GM21717 (cell line): ENCODE results near the gene CCDC169.
A peak's percentile ranks its signal among the peaks of the same experiment; 100 is the strongest.
"Not testable (repeated sequence)": the region's sequence is repeated elsewhere in the genome, so short reads cannot be mapped to it uniquely, and the experiment has no call there.

Experiments used
- ATAC-seq: cut with Tn5 transposase; IDR thresholded peaks from one replicate; pipeline ENCODE4 v1.9.1; 2021; ENCODE audit warnings: mild to moderate bottlenecking, moderate library complexity; ENCODE audit not compliant: unreplicated experiment

Gene CCDC169

DNA sequence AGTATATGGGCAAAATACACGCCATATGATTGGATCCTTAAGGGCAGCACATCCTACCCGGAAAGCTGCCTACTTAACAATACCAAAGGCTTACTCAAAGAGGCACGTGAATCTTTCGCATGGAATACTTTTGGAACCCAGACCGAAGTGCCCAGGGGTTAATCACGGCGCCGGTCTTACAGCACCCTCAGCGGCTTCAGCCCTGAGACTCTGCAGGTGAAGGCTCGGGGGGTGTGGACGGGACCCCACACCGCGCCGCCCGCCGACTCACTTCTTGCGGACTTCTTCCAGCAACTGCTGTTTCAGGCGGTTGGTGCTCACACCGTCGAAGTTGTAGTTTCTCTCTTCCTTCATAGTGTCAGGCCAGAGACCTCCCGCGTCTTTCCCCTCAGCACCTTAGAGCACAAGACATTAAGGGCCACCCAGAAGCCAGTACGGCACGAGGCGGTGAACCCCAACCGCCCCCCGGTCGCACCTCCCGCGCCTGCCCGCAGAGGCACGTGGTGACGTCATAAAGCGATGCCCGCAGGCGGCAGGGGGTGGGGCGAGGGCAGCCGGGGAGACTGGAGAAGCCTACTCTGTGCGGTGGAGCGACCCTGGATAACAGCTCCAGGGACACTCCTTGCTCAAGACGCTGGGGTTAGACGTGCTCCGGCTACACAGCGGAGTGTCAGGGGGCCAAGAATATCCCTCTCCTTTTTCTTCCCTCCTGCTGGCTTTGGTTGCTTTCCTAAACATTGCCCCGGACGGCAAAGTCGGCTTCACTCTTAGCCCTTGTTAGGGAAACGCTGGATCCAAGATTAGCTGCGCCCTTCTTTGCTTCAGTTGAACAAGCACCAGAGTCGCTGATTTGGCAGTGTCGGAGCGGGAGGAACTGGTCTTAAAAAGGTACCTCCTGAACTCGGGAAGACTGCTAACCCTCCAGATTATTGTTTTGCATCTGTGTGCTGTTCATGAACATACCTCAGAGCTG lies at the start of gene CCDC169:
CCDC169 (minus strand) TSS at position 449 of the 973 bp plus-strand sequence; CDS start at position 354, 95 bp downstream.
- ATAC-seq, result no peak

DNA sequence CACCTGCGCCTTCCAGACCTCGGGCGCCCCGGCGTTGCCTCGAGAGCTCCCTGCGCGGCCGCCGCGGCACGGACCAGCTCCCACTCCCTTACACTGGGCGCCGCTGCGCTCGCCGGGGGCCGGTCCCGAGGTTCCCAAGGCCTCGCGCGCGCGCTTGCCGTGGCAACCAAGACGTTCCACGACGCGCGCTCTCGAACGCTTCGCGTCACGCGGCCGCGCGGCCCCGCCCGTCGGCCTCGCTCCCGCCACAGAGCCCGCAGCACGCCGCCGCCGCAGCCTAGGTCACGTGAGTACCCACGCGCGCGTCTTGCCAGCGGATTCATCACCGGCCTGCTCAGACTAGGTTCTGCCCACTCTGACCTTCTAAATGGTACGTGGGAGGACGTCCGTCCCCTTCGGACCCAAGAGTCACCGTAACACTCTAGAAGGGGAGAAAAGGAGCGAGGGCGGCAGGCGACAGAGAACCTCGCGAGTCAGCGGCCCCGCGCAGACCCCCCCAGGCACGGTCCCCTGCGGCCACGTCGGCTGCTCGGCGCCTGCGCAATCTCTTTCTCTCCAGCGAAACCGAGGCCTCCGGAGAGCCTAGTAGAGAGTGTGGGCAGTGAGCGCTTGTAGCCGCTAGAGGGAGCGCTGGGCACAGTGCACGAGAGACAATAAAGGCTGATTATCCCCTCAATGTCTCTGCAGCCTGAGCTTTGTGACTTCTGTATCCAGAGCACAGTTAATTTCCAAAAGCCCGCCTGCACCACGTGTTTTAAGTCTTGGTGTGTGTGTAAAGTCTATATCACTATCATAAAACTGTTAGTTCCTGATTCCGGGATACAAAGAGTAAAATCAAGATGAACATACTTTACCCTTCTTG lies 48.8 kb upstream of the CCDC169 start, which contains the start of gene SPART:
SPART (minus strand) TSS at position 173 of the 862 bp plus-strand sequence. CDS start 10,564 bp downstream, outside the sequence.
- peak; percentile 95 for ATAC-seq

DNA sequence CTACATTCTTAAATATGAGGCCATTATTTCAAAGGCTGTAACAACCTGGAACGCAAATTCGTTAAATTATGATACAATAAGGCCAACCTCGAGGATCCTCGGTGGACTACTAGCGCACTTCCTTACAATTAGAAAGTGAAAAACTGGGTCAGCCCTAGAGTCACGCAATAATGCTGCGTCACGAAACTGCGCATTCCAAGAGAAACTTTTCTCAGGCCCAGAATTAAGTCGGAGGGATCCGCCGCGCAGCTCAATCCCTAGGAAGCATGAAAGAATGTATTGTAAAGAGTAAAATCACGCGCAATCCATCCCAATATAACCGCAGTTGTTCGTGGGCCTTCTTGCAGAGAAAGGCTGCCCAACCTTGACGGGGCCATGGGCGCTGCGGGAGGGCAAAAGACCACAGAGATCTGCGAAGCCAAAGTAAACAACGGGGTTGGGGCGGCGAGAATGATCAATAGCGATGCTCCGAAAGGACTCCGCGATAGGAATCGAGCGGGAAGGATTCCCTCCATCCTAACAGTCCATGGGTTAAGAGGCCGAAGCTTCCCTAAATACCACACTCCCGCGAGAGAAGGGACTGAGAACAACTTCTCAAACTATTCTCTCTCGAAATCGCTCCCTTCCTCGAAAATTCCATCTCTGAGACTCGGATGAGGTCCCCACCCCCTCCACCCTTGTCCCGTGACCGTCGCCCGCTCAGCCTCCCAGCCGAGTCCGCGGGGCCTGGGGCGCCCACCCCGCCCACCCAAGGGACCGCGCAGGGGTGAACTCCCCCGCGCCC lies 48.0 kb upstream of the CCDC169 start:
- ATAC-seq, result no peak

DNA sequence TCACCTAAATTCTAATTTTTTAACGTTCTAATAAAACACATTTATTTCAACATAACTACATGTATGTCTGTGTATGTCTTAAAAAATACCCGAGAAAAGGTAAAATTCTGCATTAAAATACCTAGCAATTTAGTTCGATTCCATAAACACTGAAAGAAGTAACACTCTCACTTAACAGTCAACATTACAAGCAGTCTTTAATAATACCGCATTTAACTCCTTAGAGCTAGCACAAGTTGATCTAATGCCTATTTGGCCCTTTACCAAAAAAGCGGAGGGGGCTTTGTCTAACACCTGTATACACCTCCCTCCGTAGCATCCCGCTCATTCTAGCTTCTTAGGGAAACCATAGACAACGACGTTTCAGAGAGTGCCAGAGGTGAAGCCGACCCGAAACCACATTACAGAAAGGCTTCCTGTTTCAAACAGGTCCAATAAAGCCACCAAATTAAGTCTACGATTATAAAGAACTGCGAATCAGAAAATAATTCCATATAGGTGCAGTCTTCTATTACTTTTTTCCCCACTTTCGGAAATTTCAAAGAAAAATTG lies 47.3 kb upstream of the CCDC169 start:
- ATAC-seq, result no peak

- ATAC-seq, result no peak
Observed at GRCh38 chr13:36344173-36344572, 46.6 kb upstream of the CCDC169 start.

DNA sequence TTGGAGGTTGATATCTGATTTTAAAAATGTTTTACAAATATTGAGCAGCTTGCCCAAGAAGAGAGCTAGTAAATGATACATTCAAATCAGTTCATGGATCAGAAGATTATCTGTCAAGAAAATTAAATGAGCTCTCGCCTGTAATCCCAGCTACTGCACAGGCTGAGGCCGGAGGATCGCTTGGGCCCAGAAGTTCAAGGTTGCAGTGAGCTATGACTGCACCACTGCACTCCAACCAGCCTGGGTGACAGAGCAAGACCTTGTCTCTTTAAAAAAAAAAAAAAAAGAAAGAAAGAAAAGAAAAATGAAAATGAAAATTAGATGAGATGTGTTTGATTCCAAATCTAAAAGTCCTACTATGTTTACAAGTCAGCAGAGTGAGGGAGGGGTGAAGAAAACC lies 46.2 kb upstream of the CCDC169 start:
- ATAC-seq, result no peak

- ATAC-seq, result no peak
Observed at GRCh38 chr13:36342715-36343114, 45.1 kb upstream of the CCDC169 start.

- no peak for ATAC-seq
Observed at GRCh38 chr13:36341718-36342117, 44.1 kb upstream of the CCDC169 start.

- no peak for ATAC-seq
Observed at GRCh38 chr13:36339600-36340155, 42.1 kb upstream of the CCDC169 start.

GRCh38 chr13:36337938-36338641 lies 40.5 kb upstream of the CCDC169 start:
- no peak for ATAC-seq

GRCh38 chr13:36332986-36333385 lies 35.4 kb upstream of the CCDC169 start:
- no peak for ATAC-seq

- ATAC-seq, result not testable (repeated sequence)
Observed at GRCh38 chr13:36332255-36332654, 34.6 kb upstream of the CCDC169 start.

GRCh38 chr13:36331280-36331679 lies 33.7 kb upstream of the CCDC169 start:
- ATAC-seq, result no peak

GRCh38 chr13:36329361-36329760 lies 31.7 kb upstream of the CCDC169 start:
- no peak for ATAC-seq

GRCh38 chr13:36328821-36329220 lies 31.2 kb upstream of the CCDC169 start:
- ATAC-seq, result no peak

- no peak for ATAC-seq
Observed at GRCh38 chr13:36325912-36326311, 28.3 kb upstream of the CCDC169 start.

- not testable (repeated sequence) for ATAC-seq
Observed at GRCh38 chr13:36324881-36325280, 27.3 kb upstream of the CCDC169 start.

- ATAC-seq, result no peak
Observed at GRCh38 chr13:36323951-36324566, 26.4 kb upstream of the CCDC169 start.

GRCh38 chr13:36323408-36323807 lies 25.8 kb upstream of the CCDC169 start:
- no peak for ATAC-seq
